HG03432 (cell line): Measurements from ENCODE around the gene OAS1.

ENCODE experiments used
- ATAC-seq: cut with Tn5 transposase; IDR thresholded peaks from one replicate; pipeline ENCODE4 v1.9.1; 2021; ENCODE audit warnings: mild to moderate bottlenecking, moderate library complexity; ENCODE audit not compliant: unreplicated experiment

The OAS1 gene

GRCh38 chr12:112964067-112964670 lies 57.4 kb downstream of the OAS1 start:
- no peak for ATAC-seq

- no peak for ATAC-seq
Measured at GRCh38 chr12:112964915-112965314, 58.2 kb downstream of the OAS1 start.

DNA sequence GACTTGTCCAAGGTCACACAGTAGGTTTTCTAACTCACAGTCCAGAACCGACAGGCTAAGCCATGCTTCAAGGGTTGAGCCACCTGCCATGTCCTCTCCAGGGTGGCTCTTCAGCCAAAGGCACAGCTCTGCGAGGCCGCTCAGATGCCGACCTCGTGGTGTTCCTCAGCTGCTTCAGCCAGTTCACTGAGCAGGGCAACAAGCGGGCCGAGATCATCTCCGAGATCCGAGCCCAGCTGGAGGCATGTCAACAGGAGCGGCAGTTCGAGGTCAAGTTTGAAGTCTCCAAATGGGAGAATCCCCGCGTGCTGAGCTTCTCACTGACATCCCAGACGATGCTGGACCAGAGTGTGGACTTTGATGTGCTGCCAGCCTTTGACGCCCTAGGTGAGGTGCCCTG lies 58.9 kb downstream of the OAS1 start:
- ATAC-seq = no peak

DNA sequence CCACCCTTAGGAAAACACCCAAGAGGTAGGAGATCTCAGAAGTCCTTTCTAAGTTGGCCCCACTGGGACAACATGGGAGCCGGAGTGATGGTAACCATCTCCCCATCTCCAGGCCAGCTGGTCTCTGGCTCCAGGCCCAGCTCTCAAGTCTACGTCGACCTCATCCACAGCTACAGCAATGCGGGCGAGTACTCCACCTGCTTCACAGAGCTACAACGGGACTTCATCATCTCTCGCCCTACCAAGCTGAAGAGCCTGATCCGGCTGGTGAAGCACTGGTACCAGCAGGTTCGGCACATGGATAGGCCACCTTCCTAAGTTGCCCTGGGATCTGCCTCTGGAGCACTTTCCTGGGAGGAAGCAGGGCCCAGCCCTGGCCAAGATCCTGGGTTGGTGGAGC lies 60.5 kb downstream of the OAS1 start:
- no peak for ATAC-seq

GRCh38 chr12:112967858-112968257 lies 61.1 kb downstream of the OAS1 start:
- no peak for ATAC-seq
